Measurements from ENCODE around the gene TWSG1.

TWSG1 gene

DNA sequence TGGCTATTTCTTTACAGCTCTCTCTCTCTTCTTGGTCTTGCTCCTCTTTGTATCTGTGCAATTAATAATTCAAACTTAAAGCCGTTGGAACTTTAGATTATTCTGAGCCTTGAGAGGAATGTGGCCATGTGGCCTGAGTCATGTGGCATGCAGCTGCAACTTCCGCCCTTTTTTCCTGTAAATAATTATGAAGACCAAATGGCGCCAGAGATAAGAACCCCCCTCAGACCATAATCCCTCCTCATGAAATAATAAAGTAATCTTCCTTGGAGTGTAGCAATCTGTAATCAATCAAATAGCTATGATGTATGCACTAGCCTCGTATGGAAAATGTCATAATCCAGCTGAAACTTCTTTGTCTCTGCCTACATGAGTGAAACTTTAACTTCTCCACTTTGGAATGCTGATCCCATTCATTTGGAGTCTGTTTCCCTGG, 13.5 kb upstream of the TWSG1 start:
- H3K36me3 ChIP-seq (ENCODE audit: control insufficient read depth, insufficient read depth, low read length), result no peaks in the 10 kb centered on the region
- TF ChIP-seq, protein P1, sequence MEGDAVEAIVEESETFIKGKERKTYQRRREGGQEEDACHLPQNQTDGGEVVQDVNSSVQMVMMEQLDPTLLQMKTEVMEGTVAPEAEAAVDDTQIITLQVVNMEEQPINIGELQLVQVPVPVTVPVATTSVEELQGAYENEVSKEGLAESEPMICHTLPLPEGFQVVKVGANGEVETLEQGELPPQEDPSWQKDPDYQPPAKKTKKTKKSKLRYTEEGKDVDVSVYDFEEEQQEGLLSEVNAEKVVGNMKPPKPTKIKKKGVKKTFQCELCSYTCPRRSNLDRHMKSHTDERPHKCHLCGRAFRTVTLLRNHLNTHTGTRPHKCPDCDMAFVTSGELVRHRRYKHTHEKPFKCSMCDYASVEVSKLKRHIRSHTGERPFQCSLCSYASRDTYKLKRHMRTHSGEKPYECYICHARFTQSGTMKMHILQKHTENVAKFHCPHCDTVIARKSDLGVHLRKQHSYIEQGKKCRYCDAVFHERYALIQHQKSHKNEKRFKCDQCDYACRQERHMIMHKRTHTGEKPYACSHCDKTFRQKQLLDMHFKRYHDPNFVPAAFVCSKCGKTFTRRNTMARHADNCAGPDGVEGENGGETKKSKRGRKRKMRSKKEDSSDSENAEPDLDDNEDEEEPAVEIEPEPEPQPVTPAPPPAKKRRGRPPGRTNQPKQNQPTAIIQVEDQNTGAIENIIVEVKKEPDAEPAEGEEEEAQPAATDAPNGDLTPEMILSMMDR (IDR thresholded peaks at IDR 0.05; ENCODE audit: insufficient read depth, low read length, poor library complexity, severe bottlenecking), result no peak
- no peak for DNase-seq (ENCODE audit: extremely low read depth, insufficient read length)
- H3K27me3 ChIP-seq (replicated peaks; ENCODE audit: control insufficient read depth, insufficient read depth, low read length), result no peaks in the 10 kb centered on the region
- H3K4me3 ChIP-seq (replicated peaks; ENCODE audit: low read depth, low read length), result no peak overlapping the region

DNA sequence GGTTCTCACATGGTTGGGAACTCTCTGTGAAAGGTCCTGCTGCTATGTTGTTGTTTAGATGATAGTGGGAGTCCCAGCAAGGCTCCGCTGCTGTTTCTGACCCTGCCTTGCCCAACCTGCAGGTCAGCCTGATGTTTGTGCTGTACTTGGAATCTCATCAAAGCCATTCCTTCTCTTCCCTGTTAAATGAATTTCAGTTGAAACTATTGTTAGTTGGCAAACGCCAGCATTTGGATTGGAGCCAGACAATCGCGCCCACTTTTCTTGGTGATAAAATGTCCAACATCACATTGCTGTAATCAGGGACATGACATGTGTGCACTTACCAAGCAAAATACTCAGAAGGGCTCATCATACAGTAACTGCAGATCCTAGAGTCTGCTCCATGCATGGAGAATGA, 12.8 kb upstream of the TWSG1 start:
- Histone ChIP-seq H3K4me3 (replicated peaks; ENCODE audit: low read depth, low read length) (no peak overlapping the region), H3K27me3 (replicated peaks; ENCODE audit: control insufficient read depth, insufficient read depth, low read length) (no peaks in the 10 kb centered on the region), H3K36me3 (ENCODE audit: control insufficient read depth, insufficient read depth, low read length) (no peaks in the 10 kb centered on the region)
- DNase-seq (ENCODE audit: extremely low read depth, insufficient read length), result no peak
- TF ChIP-seq, protein P1 (IDR thresholded peaks at IDR 0.05; ENCODE audit: insufficient read depth, low read length, poor library complexity, severe bottlenecking), result no peak

DNA sequence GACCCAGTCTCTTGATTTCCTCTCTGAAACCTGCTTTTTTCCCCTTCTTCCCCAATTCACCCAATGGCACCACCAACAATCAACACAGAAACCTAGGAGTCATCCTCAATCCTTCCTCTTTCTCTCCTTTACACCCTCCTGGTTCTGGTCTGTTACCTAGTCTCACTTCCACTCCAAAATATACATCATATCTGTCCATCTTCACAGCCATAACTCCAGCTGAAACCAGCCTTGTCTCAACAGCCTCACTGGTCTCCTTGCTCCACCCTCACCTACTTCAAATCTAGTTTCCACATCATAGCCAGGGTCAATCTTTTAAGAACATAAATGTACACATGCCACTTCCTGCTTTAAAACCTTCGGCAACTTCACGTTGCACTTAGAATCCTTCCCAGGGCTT, 11.8 kb upstream of the TWSG1 start:
- H3K4me3 ChIP-seq (replicated peaks; ENCODE audit: low read depth, low read length), result no peak overlapping the region

DNA sequence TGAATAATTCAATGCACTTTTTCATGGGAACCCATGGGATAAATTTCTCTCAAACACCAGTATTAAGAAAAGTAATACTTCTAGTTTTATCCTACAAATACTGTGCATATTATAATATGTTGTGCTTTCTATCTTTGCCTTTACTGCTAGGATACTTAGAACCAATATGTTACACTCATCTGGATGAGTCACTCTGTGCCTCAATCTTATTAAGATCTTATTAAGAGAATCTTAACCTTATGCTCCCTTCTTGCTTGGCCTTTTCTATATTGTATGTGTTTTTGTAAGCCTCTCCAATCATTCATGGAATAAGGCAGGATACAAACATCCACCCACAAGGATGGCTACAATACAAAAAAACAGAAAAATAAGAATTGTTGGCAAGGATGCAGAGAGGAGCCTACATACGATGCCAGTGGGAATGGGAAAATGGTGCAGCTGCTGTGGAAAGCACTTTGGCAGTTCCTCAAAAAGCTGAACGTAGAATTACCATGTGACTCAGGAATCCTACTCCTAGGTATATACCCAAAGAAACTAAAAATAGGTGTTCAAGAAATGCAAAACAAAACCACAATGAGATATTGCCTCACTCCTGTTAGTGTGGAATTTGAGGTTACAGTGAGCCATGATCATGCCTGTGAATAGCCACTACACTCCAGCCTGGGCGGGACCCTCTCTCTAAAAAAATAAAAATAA, 10.7 kb upstream of the TWSG1 start:
- TF ChIP-seq, protein P1 (IDR thresholded peaks at IDR 0.05; ENCODE audit: insufficient read depth, low read length, poor library complexity, severe bottlenecking), result no peak
- Histone ChIP-seq H3K27me3 (replicated peaks; ENCODE audit: control insufficient read depth, insufficient read depth, low read length) (no peaks in the 10 kb centered on the region), H3K4me3 (replicated peaks; ENCODE audit: low read depth, low read length) (no peak overlapping the region), H3K36me3 (ENCODE audit: control insufficient read depth, insufficient read depth, low read length) (no peaks in the 10 kb centered on the region)
- DNase-seq (ENCODE audit: extremely low read depth, insufficient read length), result no peak

More for the DNA sequence above, 11.8 kb upstream of the TWSG1 start:
- no peaks in the 10 kb centered on the region for H3K27me3 ChIP-seq (replicated peaks; ENCODE audit: control insufficient read depth, insufficient read depth, low read length)
- no peaks in the 10 kb centered on the region for H3K36me3 ChIP-seq (ENCODE audit: control insufficient read depth, insufficient read depth, low read length)
- TF ChIP-seq, protein P1 (IDR thresholded peaks at IDR 0.05; ENCODE audit: insufficient read depth, low read length, poor library complexity, severe bottlenecking), result no peak
- no peak for DNase-seq (ENCODE audit: extremely low read depth, insufficient read length)

DNA sequence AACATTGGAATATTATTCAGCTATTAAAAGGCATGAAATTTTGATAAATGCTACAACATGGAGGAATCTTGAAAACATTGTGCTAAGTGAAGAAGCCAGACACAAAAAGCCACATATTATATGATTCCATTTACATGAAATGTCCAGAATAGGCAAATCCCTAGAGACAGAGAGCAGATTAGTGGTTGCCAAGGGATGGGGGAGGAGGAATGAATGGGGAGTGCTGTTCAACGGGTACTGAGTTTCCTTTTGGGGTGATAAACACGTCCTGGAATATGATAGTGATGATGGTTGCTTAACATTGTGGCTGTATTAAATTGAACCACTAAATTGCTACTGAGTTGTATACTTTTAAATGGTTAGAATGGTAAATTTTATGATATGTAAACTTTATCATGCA, 8.9 kb upstream of the TWSG1 start:
- no peaks in the 10 kb centered on the region for H3K36me3 ChIP-seq (ENCODE audit: control insufficient read depth, insufficient read depth, low read length)
- no peak overlapping the region for H3K4me3 ChIP-seq (replicated peaks; ENCODE audit: low read depth, low read length)
- TF ChIP-seq, protein P1 (IDR thresholded peaks at IDR 0.05; ENCODE audit: insufficient read depth, low read length, poor library complexity, severe bottlenecking), result no peak
- no peaks in the 10 kb centered on the region for H3K27me3 ChIP-seq (replicated peaks; ENCODE audit: control insufficient read depth, insufficient read depth, low read length)
- DNase-seq (ENCODE audit: extremely low read depth, insufficient read length), result no peak

DNA sequence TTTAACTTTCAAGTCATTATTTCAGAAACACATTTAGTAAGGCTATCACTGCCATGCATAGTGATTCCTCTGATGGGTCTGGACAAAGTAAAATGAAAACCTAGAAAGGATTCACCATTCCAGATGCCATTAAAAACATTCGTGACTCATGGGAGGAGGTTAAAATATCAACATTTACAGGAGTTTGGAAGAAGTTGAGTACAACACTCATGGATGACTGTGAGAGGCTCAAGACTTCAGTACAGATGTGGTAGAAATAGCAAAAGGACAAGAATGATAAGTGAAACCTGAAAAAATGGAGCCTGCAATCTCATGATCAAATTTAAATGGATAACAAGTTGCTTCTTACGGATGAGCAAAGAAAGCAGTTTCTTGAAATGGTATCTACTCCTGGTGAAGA, 5.8 kb upstream of the TWSG1 start:
- no peaks in the 10 kb centered on the region for H3K27me3 ChIP-seq (replicated peaks; ENCODE audit: control insufficient read depth, insufficient read depth, low read length)
- TF ChIP-seq, protein P1 (IDR thresholded peaks at IDR 0.05; ENCODE audit: insufficient read depth, low read length, poor library complexity, severe bottlenecking), result no peak
- H3K4me3 ChIP-seq (replicated peaks; ENCODE audit: low read depth, low read length), result no peak overlapping the region
- no peak for DNase-seq (ENCODE audit: extremely low read depth, insufficient read length)
- no peaks in the 10 kb centered on the region for H3K36me3 ChIP-seq (ENCODE audit: control insufficient read depth, insufficient read depth, low read length)

All from GM06990 (cell line).